Left lung (tissue), 10 donors: ENCODE results near the gene ATXN2L. TPM values are rescaled to one million over a fixed set of nuclear protein-coding genes. Genes with fewer than 3 reads are reported as not detected.

Source experiments
- ATAC-seq: fragments of 200-7000 bp; cut with Tn5 transposase; one replicate; pipeline ENCODE4 v1.9.1; 2020; ENCODE audit warnings: moderate library complexity
- DNase-seq, 4 donors: peaks; one replicate each; pipeline ENCODE4 v3.0.0-alpha.2; 2013 to 2020
- H3K27ac ChIP-seq, 2 donors: fragments of 200-600 bp; sonication (generic) in 1 of 2; one replicate each; pipeline versions ENCODE4 v1.5.0 to v1.8.0; 2020 to 2021
- H3K27me3 ChIP-seq, 2 donors: fragments of 200-600 bp; sonication (generic) in 1 of 2; one replicate each; pipeline versions ENCODE4 v1.5.0 to v1.8.0; 2020 to 2021
- H3K36me3 ChIP-seq, 2 donors: fragments of 200-600 bp; sonication (generic) in 1 of 2; one replicate each; pipeline versions ENCODE4 v1.5.0 to v1.8.0; 2020 to 2021
- H3K4me1 ChIP-seq, 2 donors: fragments of 200-600 bp; one replicate each; pipeline ENCODE4 v1.8.0; 2021
- H3K4me3 ChIP-seq, 2 donors: fragments of 200-600 bp; sonication (generic) in 1 of 2; one replicate each; pipeline versions ENCODE4 v1.5.0 to v1.8.0; 2020 to 2021; ENCODE audit warnings: mild to moderate bottlenecking in 1 of 2
- H3K9me3 ChIP-seq, 2 donors: fragments of 200-600 bp; sonication (generic) in 1 of 2; one replicate each; pipeline versions ENCODE4 v1.5.0 to v1.8.0; 2020 to 2021
- CTCF ChIP-seq, 2 donors: fragments of 200-600 bp; sonication (generic) in 1 of 2; IDR thresholded peaks; one replicate each; pipeline versions ENCODE4 v1.5.0 to v1.8.0; 2021; ENCODE audit warnings: antibody characterized with exemption in 2 of 2
- intact Hi-C, 2 donors: fragments of 100-400 bp; cut with DNase I; formaldehyde crosslinking; loops; one replicate each; pipeline versions ENCODE4 v1.11.2 to v1.14.2; 2022
- polyA plus RNA-seq, 6 donors: library from polyadenylated mRNA; unstranded; fragments of 120-200 nt; gene quantifications; one replicate each; pipeline ENCODE4 v1.2.1, GENCODE V29; 2013; ENCODE audit not compliant: insufficient read length in 6 of 6
- total RNA-seq, 2 donors: library from RNA; stranded (reverse); fragmentation: NEBNext Ultra II Directional; extraction: Animal tissue kit (Norgen Biotek cat#: 25700); gene quantifications; one replicate each; pipeline ENCODE4 v1.2.1, GENCODE V29; 2021
- donor health status: DM: no; HTN: yes; CAD: no.
- donor health status: DM: no; HTN: no; CAD: no.

Gene ATXN2L
- total and polyA plus RNA-seq, 8 donors = 87.2 to 153 (median 106) TPM

DNA sequence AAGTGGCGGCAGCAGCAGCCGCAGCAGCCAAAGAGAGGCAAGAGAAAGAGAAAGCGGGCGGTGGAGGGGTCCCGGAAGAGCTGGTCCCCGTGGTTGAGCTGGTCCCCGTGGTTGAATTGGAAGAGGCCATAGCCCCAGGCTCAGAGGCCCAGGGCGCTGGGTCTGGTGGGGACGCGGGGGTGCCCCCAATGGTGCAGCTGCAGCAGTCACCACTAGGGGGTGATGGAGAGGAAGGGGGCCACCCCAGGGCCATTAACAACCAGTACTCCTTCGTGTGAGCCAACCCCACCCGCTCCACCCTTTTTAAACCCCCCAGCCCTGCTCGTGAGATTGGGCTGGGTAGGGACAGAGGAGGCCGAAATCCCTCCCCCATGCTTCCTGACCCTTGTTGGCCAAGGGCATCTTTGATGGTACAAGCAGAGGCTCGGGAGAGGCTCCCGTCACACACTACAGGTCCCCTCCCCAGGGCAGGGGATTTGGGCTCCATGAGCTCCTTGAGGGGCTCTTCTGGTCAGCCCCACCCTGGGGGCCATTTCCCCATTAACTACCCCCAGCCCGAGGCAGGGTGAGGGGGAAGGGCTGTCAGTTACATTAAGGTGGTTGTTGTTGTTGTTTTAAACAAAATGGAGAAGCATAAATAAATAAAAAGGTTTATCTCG, 50.9 kb downstream of the ATXN2L start:
- peak; percentile 67 for ATAC-seq
- intact Hi-C loops = no loop called here

DNA sequence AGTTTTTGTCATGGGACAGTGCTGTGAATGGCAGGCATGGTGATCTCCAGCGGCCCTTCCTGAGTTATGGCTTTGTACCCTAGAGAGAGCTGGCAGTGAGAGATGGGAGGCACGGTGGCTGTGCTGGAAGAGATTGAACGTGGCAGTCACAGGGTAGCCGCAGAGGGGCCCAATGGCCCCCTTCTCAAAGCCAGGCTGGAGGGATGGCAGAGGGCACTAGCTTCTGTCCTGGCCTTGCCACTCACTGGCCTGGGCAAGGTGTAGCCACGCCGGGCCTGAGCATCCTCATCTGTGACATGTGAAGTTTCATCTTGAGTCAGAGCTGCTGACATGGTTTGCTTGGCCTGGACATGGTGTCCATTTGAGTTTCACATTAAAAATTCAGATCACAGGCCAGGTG, 51.6 kb downstream of the ATXN2L start:
- Histone ChIP-seq H3K9me3 (no peaks in the 10 kb centered on the region), H3K27ac (no peak overlapping the region), H3K27me3 (no peaks in the 10 kb centered on the region), H3K4me1 (peaks cover 4 to 7% of the 10 kb centered on the region in 2 donors), H3K36me3 (peaks cover 0 to 55% of the 10 kb centered on the region in 2 donors), H3K4me3 (no peak overlapping the region)
- intact Hi-C loops = no loop called here
- no peak for TF ChIP-seq CTCF (IDR thresholded peaks at IDR 0.05)
- DNase-seq = no peak
- ATAC-seq = no peak

More for the DNA sequence above, 50.9 kb downstream of the ATXN2L start:
- Histone ChIP-seq H3K27me3 (no peaks in the 10 kb centered on the region), H3K4me1 (no peaks in the 10 kb centered on the region), H3K27ac (no peak overlapping the region), H3K36me3 (peaks cover 0 to 62% of the 10 kb centered on the region in 2 donors), H3K9me3 (no peaks in the 10 kb centered on the region), H3K4me3 (no peak overlapping the region)
- peak; percentile 49 to 84 for TF ChIP-seq CTCF (IDR thresholded peaks at IDR 0.05)
- no peak for DNase-seq

DNA sequence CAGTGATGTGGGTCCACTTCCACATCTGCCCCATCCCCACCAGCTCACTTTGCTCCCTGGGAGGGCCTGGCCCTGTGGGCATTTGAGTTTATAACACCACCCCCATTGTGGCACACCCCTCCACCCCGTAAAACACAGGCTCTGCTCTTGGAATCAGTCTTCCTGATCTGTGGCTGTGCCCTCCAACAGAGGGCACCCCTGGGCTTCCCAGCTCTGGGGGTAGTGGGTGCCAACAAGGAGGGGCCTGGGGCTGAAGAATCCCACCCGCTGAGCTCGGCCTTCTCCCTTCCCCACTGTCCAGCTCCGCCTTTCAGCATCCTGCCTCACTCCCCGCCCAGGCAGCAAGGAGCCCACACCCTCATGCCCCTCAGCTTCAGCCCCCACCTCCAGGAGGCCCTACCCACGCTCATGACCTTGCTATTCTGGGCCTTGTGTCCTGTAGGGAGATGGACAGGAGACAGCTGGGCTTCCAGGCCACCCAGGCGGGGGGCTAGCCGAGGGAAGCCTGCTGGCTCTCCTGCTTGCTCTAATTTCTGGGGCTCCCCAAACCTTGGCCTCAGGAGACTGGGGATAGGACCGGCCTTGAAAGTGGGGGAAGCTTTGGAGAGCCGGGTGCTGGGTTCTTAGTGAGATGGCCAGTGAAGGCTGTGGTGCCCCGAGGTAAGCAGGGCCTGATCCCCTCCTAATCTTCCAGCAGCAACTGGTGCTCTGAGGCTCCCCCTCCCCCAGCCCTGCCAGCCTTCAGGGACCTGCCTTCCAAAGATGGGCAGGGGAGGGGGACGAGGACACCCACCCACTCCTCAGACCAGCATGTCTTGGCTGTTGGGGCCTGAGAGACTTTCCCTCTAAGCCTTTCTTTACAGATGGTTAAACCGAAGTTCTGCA, 52.6 kb downstream of the ATXN2L start:
- H3K27ac ChIP-seq = no peak overlapping the region
- TF ChIP-seq CTCF (IDR thresholded peaks at IDR 0.05) = no peak
- no peaks in the 10 kb centered on the region for H3K9me3 ChIP-seq
- H3K4me3 ChIP-seq = no peak overlapping the region
- peaks cover 0 to 6% of the 10 kb centered on the region in 2 donors for H3K27me3 ChIP-seq
- peaks cover 9 to 13% of the 10 kb centered on the region in 2 donors for H3K4me1 ChIP-seq
- DNase-seq (peak in 1 of 4 donors; percentile 28), ATAC-seq (no peak)
- H3K36me3 ChIP-seq = peaks cover 0 to 45% of the 10 kb centered on the region in 2 donors
- intact Hi-C loops = no loop called here

GRCh38 chr16:28876019-28876659, 53.3 kb downstream of the ATXN2L start:
- no peak for TF ChIP-seq CTCF (IDR thresholded peaks at IDR 0.05)
- DNase-seq (no peak), ATAC-seq (no peak)
- H3K9me3 ChIP-seq = no peaks in the 10 kb centered on the region
- no peak overlapping the region for H3K27ac ChIP-seq
- peaks cover 9 to 17% of the 10 kb centered on the region in 2 donors for H3K4me1 ChIP-seq
- peaks cover 0 to 12% of the 10 kb centered on the region in 2 donors for H3K27me3 ChIP-seq
- intact Hi-C loops = no loop called here
- H3K4me3 ChIP-seq = no peak overlapping the region
- H3K36me3 ChIP-seq = peaks cover 0 to 38% of the 10 kb centered on the region in 2 donors
